HG03442 (cell line): ENCODE results near the gene TAC3.
"Not testable (repeated sequence)": the region's sequence is repeated elsewhere in the genome, so short reads cannot be mapped to it uniquely, and the experiment has no call there.

Source experiments
- ATAC-seq: cut with Tn5 transposase; IDR thresholded peaks from one replicate; pipeline ENCODE4 v1.9.1; 2021; ENCODE audit warnings: mild to moderate bottlenecking, moderate library complexity; ENCODE audit not compliant: unreplicated experiment

The TAC3 gene

GRCh38 chr12:56988207-56988739, 28.1 kb downstream of the TAC3 start:
- no peak for ATAC-seq

DNA sequence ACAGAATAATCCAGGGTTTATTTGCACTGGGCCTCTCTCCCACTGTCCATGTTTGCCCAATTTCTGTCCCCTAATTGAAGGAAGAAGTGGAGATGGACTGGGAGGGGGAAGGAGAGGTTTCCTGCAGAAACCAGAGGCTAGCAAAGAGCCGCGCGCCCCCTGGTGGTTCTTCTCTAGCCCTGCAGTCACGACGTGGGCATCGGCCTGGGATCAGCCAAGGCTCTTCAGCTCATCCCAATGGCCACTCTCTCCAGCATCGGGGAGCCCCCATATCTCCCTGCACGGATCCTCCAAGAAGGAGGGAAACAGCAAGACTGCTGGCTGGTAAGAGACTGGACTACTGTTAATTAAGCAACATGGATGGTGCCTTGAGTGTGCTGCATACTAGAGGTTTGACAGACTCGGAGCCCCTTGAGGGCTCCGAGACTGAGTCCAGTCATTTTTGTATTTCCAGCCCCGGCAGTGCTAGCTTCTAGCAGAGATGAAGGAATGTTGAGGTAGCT, 28.7 kb downstream of the TAC3 start:
- ATAC-seq = no peak

- ATAC-seq = no peak
Observed at GRCh38 chr12:56987011-56987410, 29.3 kb downstream of the TAC3 start.

DNA sequence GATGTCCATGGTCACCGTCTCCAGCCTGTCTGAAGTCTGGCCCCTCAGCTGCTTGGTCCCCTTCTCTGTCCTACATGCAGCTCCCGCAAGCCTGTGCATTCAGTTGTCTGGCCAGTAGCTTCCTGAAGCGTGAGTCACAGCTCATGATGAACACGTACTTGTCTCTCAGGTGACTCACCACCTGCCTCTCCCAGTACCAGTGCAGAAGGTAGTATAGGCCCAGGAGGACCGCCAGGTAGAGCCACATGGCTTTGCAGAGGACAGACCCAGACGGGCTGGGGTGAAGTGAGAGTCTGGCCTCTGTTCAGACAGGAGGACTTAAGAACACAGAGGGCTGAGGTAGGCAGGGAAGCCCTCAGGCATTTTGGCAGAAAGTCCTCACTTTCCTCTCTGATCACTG, 30.6 kb downstream of the TAC3 start:
- not testable (repeated sequence) for ATAC-seq

GRCh38 chr12:56983386-56983785, 32.9 kb downstream of the TAC3 start:
- ATAC-seq = no peak

DNA sequence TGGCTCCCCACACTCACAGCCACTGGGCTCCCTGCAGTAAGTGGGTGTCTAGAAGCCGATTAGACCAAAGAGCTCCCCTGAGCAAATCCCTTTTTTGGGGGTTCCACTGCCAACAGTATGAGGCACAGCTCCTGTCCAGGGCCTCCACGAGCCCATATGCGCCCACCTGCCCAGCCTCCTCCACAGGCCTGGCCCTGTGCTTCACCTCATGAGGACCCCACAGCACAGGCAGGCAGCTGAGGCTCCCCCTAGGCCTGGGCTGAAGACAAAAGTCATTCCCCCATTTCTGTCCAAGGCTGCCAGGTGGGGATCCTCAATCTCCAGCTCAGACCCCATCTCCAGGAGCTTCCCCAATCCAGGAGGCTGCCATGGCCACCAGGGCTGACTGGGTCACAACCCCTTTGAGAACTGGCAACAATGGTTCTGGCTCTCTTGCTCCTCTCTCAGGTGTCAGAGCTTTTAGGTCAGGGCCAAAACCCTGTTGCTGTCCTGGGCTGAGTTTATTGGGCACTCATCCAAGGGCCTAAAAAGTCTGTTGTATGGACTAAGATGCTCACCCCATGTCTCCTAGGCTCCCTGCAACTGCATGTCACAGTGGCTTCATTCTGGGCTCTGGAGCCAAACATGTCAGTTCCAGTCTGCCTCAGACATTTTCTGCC, 33.6 kb downstream of the TAC3 start:
- ATAC-seq = not testable (repeated sequence)

- no peak for ATAC-seq
Observed at GRCh38 chr12:56980941-56981530, 35.3 kb downstream of the TAC3 start.

DNA sequence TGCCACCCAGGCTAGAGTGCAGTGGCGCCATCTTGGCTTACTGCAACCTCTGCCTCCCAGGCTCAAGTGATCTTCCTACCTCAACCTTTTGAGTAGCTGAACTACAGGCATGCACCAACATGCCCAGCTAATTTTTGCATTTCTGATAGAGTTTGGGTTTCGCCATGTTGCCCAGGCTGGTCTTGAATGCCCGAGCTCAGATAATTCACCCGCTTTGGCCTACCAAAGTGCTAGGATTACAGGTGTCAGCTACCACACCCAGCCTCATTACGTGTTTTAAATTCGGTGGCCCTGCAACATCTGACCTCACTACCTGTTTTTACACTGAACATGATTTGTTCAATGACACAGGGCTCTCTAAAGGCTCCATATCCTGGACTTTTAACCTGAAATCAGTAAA, 36.1 kb downstream of the TAC3 start:
- ATAC-seq = no peak

DNA sequence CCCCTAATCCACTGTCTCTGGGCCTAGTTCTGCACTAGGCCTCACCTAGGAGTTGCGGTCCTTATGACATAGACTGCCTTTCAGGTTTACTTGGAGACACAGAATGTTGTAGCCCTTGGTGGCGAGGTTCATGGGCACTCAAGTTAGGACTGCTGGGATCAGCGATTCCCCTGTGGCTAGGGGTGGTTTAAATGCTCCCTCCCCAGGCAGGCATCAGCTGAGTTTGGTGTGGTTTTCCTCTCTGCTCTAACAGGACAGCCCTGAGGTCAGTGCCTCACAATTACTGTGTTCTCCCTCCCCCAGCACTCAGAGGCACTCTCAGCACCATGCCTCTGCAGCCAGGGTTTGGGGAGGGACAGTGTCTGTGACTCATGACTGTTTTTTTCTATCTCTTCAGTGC, 36.7 kb downstream of the TAC3 start:
- no peak for ATAC-seq

GRCh38 chr12:56978397-56979138, 37.8 kb downstream of the TAC3 start:
- no peak for ATAC-seq

DNA sequence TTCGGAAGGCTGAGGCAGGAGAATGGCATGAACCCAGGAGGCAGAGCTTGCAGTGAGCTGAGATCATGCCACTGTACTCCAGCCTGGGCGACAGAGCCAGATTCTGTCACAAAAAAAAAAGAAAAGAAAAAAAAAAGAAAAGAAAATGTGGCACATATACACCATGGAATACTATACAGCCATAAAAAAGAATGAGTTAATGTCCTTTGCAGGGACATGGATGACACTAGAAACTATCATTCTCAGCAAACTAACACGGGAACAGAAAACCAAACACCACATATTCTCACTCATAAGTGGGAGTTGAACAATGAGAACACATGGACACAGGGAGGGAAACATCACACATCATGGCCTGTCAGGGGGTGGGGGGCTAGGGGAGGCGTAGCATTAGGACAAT, 39.0 kb downstream of the TAC3 start:
- ATAC-seq = not testable (repeated sequence)

DNA sequence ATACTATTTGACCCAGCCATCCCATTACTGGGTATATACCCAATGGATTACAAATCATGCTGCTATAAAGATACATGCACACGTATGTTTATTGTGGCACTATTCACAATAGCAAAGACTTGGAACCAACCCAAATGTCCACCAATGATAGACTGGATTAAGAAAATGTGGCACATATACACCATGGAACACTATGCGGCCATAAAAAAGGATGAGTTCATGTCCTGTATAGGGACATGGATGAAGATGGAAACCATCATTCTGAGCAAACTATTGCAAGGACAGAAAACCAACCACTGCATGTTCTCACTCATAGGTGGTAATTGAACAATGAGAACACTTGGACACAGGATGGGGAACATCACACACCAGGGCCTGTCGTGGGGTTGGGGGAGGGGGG, 42.1 kb downstream of the TAC3 start:
- ATAC-seq = not testable (repeated sequence)

DNA sequence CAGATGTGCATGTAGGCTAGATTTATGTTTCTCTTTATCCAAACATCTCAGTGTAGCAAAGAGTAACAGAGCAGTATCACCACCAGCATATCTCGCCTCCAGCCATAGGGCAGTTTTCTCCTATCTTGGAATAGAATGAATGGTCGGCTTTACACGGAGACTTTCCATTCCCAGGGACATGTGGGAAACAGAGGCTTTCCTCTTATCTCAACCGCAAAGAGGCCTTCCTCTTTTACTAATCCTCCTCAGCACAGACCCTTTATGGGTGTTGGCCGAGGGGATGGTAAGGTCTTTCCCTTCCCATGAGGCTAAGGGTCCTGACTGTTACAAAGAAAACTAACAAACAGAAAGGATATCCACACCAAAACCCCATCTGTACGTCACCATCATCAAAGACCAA, 47.4 kb downstream of the TAC3 start:
- ATAC-seq = not testable (repeated sequence)

DNA sequence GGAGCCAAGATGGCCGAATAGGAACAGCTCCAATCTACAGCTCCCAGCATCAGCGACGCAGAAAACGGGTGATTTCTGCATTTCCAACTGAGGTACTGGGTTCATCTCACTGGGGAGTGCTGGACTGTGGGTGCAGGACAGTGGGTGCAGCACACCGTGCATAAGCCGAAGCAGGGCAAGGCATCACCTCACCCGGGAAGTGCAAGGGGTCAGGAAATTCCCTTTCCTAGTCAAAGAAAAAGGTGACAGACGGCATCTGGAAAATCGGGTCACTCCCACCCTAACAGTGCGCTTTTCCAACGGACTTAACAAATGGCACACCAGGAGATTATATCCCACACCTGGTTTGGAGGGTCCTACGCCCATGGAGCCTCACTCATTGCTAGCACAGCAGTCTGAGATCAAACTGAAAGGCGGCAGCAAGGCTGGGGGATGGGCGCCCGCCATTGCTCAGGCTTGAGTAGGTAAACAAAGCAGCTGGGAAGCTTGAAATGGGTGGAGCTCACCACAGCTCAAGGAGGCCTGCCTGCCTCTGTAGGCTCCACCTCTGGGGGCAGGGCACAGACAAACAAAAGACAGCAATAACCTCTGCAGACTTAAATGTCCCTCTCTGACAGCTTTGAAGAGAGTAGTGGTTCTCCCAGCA, 50.2 kb downstream of the TAC3 start:
- not testable (repeated sequence) for ATAC-seq

DNA sequence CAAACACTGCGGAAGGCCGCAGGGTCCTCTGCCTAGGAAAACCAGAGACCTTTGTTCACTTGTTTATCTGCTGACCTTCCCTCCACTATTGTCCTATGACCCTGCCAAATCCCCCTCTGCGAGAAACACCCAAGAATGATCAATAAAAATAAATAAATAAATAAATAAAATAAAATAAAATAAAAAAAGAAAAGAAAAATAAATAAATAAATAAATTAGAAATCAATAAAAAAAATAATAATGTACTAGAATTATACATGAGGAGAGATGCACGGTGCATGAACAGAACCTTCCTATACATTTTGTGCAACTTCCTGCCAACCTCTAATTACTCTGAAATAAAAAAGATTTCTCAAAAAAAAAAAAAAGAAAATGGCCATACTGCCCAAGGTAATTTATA, 51.2 kb downstream of the TAC3 start:
- not testable (repeated sequence) for ATAC-seq

DNA sequence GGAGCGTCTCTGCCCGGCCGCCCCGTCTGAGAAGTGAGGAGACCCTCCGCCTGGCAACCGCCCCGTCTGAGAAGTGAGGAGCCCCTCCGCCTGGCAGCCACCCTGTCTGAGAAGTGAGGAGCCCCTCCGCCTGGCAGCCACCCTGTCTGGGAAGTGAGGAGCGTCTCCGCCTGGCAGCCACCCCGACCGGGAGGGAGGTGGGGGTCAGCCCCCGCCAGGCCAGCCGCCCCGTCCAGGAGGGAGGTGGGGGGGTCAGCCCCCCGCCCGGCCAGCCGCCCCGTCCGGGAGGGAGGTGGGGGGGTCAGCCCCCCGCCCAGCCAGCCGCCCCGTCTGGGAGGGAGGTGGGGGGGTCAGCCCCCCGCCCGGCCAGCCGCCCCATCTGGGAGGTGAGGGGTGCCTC, 52.8 kb downstream of the TAC3 start:
- ATAC-seq = not testable (repeated sequence)

DNA sequence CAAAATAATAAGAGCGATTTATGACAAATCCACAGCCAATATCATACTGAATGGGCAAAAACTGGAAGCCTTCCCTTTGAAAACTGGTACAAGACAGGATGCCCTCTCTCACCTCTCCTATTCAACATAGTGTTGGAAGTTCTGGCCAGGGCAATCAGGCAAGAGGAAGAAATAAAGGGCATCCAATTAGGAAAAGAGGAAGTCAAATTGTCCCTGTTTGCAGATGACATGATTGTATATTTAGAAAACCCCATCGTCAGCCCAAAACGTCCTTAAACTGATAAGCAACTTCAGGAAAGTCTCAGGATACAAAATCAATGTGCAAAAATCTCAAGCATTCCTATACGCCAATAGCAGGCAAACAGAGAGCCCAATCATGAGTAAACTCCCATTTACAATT, 54.1 kb downstream of the TAC3 start:
- ATAC-seq = not testable (repeated sequence)
